ENCODE results near the gene SRSF1. TPM values are rescaled to one million over a fixed set of nuclear protein-coding genes. Genes with fewer than 3 reads are reported as not detected.

Gene SRSF1
- total RNA-seq, 1 experiment from 2014 or later: 462 TPM

- H3K4me3 Mint-ChIP-seq: no peak overlapping the region
- Histone ChIP-seq H3K9me3 (ENCODE audit: control insufficient read depth, low read depth, low read length) (no peaks in the 10 kb centered on the region), H3K27me3 (ENCODE audit: insufficient read depth, low read length) (no peaks in the 10 kb centered on the region), H3K14ac (ENCODE audit: insufficient read depth, low read length) (no peak overlapping the region), H4K91ac (ENCODE audit: insufficient read length, low read depth, low read length) (no peak overlapping the region), H3K18ac (ENCODE audit: insufficient read length, low read depth, low read length) (no peak overlapping the region), H2AFZ (ENCODE audit: low read length) (no peak overlapping the region), H3K79me2 (ENCODE audit: insufficient read depth, low read length) (no peaks in the 10 kb centered on the region), H3K27ac (ENCODE audit: insufficient read length, low read depth, low read length) (no peak overlapping the region), H4K5ac (ENCODE audit: insufficient read length, low read depth, low read length) (no peak overlapping the region), H3K4me1 (ENCODE audit: insufficient read depth, low read length) (no peaks in the 10 kb centered on the region; the same call in 1 of the 2 replicates), H3K9ac (ENCODE audit: extremely low read depth, insufficient read length, low read length) (no peak overlapping the region), H3K79me1 (ENCODE audit: insufficient read depth, low read depth, low read length, poor library complexity, severe bottlenecking) (no peaks in the 10 kb centered on the region), H2BK5ac (ENCODE audit: insufficient read length, low read length) (no peak overlapping the region), H2AK5ac (ENCODE audit: insufficient read length, low read length) (no peak overlapping the region), H2BK12ac (ENCODE audit: insufficient read length, low read depth, low read length) (no peak overlapping the region), H4K8ac (replicated peaks; ENCODE audit: insufficient read length, low read depth, low read length) (no peak overlapping the region), H3K4ac (ENCODE audit: low read depth, low read length) (no peak overlapping the region), H3T11ph (ENCODE audit: low read length) (no peak overlapping the region), H2BK20ac (ENCODE audit: low read depth, low read length, poor library complexity, severe bottlenecking) (no peak overlapping the region), H3K23me2 (ENCODE audit: insufficient read length, low read depth, low read length, poor library complexity, severe bottlenecking) (no peaks in the 10 kb centered on the region), H2BK120ac (ENCODE audit: low read depth, low read length, poor library complexity, severe bottlenecking) (no peak overlapping the region), H3K4me2 (ENCODE audit: insufficient read depth, insufficient read length, low read length) (no peak overlapping the region), H4K20me1 (ENCODE audit: control insufficient read depth, insufficient read depth, insufficient read length) (no peaks in the 10 kb centered on the region), H3K23ac (ENCODE audit: insufficient read length, low read depth, low read length) (no peak overlapping the region), H3K56ac (ENCODE audit: insufficient read length, low read depth, low read length) (no peak overlapping the region), H2BK15ac (ENCODE audit: low read depth, low read length) (no peak overlapping the region)
- TF ChIP-seq CTCF (conservative IDR thresholded peaks at IDR 0.05): no peak
- H3K36me3 Mint-ChIP-seq (ENCODE audit: insufficient read depth in 1 of 3, low read depth in 3 of 3): no peaks in the 10 kb centered on the region
- no peak overlapping the region for H3K27ac Mint-ChIP-seq
- peaks cover 24% of the 10 kb centered on the region for H3K27me3 Mint-ChIP-seq (ENCODE audit: low read depth)
- no peaks in the 10 kb centered on the region for H3K9me3 Mint-ChIP-seq
- peaks cover 6 to 20% of the 10 kb centered on the region in 2 experiments; a peak in 3 of 4 replicates for H3K4me1 Mint-ChIP-seq
- DNase-seq: no peak
Observed at GRCh38 chr17:58056476-58056875, 49.4 kb upstream of the SRSF1 start.

All from H9 (cell line).